HFF-Myc (cell line): ENCODE data around the gene CEBPB.

Source experiments
- DNase-seq: peaks from one replicate; pipeline ENCODE4 v3.0.0-alpha.2; 2011; ENCODE audit warnings: low read depth; ENCODE audit errors: extremely low read depth
- H3K4me3 ChIP-seq: replicated peaks from 2 replicates; pipeline ENCODE4 v1.5.1; 2011; ENCODE audit warnings: low read depth, mild to moderate bottlenecking, control low read depth, low read length
- TF ChIP-seq, protein P1 (sequence below): IDR thresholded peaks from 2 replicates; pipeline ENCODE4 v1.5.1; 2012; ENCODE audit warnings: mild to moderate bottlenecking, low read depth, low read length, control low read depth; ENCODE audit errors: missing control alignments

The CEBPB gene

DNA sequence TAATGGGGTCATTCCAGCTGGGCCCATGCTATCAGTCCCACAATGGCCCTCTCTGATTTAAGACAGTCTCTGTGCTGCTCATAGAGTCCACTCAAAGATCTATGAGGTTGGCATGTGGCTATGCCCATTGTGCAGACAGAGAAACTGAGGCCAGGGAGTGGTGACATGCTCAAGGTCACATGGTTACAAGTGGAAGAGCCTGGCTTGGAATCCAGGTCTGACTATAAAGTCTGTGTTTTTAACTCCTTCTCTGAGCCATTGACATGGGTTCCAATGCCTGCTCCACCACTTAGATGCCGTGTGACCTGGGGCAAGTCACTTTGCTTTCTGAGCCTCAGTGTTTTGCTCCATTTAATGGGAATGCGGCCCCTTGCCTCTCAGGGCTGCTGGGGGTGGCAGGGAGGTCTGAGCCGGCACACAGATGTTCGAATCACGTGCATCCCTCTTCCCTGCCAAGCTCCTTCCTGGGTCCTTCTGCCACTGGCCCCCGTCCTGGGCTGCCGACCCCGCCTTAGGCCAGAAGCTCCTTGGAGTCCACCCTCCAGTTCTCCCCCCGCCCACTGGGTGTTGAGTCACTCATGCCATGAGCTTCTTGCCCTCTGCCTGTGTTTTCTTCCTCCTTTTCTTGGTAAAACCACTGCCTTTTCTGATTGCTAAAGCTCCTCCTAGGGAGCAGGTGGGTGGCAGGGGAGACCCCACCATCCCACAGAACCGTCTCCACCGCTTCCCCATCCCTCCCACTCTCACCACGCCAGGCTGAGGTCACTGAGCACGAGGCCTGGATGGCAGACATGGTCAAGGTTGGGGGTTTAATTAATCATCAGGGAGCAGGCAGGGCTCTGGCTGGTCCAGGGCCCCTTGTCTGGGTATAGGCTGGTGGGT, 35.7 kb downstream of the CEBPB start:
- H3K4me3 ChIP-seq, result no peak overlapping the region

GRCh38 chr20:50227506-50227905, 36.9 kb downstream of the CEBPB start:
- TF ChIP-seq, protein P1, sequence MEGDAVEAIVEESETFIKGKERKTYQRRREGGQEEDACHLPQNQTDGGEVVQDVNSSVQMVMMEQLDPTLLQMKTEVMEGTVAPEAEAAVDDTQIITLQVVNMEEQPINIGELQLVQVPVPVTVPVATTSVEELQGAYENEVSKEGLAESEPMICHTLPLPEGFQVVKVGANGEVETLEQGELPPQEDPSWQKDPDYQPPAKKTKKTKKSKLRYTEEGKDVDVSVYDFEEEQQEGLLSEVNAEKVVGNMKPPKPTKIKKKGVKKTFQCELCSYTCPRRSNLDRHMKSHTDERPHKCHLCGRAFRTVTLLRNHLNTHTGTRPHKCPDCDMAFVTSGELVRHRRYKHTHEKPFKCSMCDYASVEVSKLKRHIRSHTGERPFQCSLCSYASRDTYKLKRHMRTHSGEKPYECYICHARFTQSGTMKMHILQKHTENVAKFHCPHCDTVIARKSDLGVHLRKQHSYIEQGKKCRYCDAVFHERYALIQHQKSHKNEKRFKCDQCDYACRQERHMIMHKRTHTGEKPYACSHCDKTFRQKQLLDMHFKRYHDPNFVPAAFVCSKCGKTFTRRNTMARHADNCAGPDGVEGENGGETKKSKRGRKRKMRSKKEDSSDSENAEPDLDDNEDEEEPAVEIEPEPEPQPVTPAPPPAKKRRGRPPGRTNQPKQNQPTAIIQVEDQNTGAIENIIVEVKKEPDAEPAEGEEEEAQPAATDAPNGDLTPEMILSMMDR, result no peak
- no peak for DNase-seq
- H3K4me3 ChIP-seq, result no peak overlapping the region

More for the DNA sequence above, 35.7 kb downstream of the CEBPB start:
- no peak for DNase-seq
- TF ChIP-seq, protein P1, result no peak

DNA sequence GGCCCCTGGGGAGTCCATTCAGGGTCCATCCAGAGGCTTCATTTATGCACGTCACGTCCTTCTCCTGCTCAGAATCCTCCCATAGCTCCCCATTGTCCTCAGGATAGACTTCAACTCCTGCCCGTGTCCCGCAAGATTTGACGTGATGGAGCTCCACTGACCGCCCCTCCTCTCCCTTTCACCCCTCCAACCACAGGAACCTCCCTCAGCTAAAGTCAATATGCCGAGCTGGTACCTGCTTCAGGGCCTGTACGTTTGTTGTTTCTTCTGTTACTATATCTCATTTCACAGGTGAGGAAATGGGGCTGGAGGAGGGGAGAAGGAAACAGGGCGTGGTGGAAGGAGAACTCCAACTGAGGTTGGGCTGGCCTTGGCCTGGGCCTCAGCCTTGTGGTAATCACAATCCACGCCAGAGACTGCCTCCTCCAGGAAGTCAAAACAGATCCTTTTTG, 38.6 kb downstream of the CEBPB start:
- H3K4me3 ChIP-seq, result no peak overlapping the region
- TF ChIP-seq, protein P1, result no peak
- no peak for DNase-seq

GRCh38 chr20:50230184-50230583, 39.6 kb downstream of the CEBPB start:
- H3K4me3 ChIP-seq, result no peak overlapping the region
- DNase-seq, result no peak
- TF ChIP-seq, protein P1, result no peak

DNA sequence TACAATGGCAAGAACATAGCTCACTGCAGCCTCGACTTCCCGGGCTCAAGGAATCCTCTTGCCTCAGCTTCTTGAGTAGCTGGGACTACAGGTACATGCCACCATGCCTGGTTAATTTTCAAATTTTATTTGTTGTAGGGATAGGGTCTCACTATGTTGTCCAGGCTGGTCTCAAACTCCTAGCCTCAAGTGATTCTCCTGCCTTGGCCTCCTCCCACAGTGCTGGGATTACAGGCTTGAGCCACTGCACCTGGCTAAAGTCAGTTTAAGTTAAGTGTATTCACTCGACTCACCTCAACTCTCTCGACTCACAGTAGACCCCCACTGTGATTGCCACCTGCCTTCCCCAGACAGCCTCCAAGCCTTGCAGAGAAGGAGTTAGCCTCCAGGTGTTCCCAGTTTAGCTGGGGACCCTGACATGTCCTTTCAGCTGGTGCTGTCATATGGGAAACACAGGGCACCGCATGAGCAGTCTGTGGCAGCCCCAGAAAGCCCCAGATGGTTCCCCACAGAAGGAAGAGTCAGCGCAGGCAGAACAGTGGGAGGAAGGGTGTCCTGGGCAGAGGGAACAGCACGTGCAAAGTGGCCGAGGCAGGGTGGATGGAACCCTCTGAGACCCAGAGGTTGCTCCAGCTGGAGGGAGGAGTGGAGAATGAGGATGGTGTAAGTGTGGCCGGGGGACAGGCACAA, 40.4 kb downstream of the CEBPB start:
- no peak overlapping the region for H3K4me3 ChIP-seq
- DNase-seq, result no peak
- TF ChIP-seq, protein P1, result no peak

DNA sequence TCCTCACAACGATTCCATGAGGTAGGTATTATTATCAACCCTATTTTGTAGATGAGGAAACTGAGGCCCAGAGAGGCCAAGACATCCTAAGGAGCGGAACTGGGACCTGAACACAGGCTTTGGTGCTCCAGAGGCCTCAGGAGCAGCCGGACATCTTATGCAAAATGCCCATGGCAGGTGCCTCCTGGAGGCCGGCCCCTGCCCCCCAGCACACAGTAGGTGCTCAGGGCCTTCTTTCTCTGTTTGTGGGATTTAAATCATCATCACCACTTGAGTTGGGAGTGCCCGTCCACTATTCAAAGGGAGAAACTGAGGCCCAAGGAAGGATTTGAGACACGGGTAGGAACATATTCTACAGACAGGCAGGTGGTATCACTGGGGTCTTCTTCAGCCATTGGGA, 41.2 kb downstream of the CEBPB start:
- TF ChIP-seq, protein P1, result no peak
- no peak overlapping the region for H3K4me3 ChIP-seq
- no peak for DNase-seq
